ENCODE measurements around the gene LSM10. TPM values are rescaled to one million over a fixed set of nuclear protein-coding genes. Genes with fewer than 3 reads are reported as not detected.

Gene LSM10
- total RNA-seq, 1 donor from 2014 or later: 44.4 TPM

DNA sequence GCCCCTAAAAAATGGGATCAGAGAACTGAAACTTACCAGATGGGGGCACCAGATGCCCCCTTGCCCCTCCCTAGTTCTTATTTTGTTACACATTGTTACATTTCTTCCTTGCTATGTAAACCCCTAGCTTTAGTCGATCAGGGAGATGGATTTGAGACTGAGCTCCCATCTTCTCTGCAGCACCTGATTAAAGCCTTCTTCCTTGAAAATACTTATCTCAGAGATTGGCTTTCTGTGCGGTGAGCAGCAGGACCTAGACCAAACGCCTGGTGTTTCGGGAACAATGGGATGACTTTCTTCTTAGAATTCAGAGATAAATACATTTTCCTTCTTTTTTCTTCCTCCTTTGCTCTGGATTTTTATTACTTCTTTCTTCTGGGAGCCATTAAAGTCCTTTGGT lies 16.7 kb upstream of the LSM10 start:
- peaks cover 5% of the 10 kb centered on the region for H3K36me3 Mint-ChIP-seq (ENCODE audit: unreplicated experiment)
- no peak overlapping the region for H3K27ac Mint-ChIP-seq (ENCODE audit: unreplicated experiment)
- TF ChIP-seq, protein P1, sequence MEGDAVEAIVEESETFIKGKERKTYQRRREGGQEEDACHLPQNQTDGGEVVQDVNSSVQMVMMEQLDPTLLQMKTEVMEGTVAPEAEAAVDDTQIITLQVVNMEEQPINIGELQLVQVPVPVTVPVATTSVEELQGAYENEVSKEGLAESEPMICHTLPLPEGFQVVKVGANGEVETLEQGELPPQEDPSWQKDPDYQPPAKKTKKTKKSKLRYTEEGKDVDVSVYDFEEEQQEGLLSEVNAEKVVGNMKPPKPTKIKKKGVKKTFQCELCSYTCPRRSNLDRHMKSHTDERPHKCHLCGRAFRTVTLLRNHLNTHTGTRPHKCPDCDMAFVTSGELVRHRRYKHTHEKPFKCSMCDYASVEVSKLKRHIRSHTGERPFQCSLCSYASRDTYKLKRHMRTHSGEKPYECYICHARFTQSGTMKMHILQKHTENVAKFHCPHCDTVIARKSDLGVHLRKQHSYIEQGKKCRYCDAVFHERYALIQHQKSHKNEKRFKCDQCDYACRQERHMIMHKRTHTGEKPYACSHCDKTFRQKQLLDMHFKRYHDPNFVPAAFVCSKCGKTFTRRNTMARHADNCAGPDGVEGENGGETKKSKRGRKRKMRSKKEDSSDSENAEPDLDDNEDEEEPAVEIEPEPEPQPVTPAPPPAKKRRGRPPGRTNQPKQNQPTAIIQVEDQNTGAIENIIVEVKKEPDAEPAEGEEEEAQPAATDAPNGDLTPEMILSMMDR (IDR thresholded peaks at IDR 0.05; ENCODE audit: partially characterized antibody, unreplicated experiment): no peak
- no peaks in the 10 kb centered on the region for H3K4me1 Mint-ChIP-seq (ENCODE audit: low read depth, unreplicated experiment)
- H3K9me3 Mint-ChIP-seq (ENCODE audit: unreplicated experiment): peaks cover 4% of the 10 kb centered on the region
- H3K27me3 Mint-ChIP-seq (ENCODE audit: unreplicated experiment): peaks cover 3% of the 10 kb centered on the region
- no peak for DNase-seq
- H3K4me3 Mint-ChIP-seq (ENCODE audit: unreplicated experiment): no peak overlapping the region

DNA sequence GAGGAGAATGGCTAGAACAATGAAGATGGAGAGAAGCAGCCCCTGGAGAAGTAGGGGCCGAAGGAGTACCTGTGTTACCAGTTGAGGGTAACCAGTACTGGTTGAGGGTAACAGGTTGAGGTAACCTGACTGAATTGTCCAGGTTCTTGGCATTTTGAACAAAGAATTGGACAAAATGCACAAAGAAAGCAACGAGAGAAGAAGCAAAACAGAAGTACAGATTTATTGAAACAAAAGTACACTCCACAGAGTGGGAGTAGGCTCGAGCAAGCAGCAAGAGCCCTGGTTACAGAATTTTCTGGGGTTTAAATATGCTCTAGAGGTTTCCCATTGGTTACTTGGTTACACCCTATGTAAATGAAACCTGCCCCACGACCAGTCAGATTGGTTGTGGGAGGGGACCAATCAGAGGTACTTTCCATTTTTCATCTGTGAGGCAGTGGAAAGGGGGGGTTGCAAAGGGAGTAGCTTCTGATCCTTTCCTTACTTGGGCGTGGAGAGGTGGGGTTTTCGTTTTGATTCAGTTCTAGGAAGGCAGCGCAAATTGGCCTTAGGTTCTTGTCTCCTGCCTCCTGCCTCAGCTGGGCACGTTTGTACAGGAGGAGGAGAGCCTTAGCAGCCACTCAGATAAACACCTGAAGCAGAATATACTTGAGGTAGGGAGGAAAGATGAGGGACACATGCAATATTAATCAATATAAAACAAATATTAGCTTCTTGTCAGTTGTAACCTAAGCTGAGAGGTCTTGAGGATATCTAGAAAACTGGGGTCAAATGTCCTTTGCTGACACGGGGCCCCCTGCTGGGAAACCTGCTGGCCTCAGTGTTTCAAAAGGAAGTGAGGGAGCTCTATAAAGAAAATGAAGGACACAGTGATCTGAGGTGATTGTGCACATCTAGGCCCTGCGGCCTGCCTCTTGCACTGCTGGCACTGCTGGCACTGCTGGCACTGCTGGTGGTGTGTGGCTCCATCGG lies 14.3 kb upstream of the LSM10 start:
- no peak for DNase-seq
- H3K27ac Mint-ChIP-seq (ENCODE audit: unreplicated experiment): no peak overlapping the region
- peaks cover 5% of the 10 kb centered on the region for H3K36me3 Mint-ChIP-seq (ENCODE audit: unreplicated experiment)
- TF ChIP-seq, protein P1 (IDR thresholded peaks at IDR 0.05; ENCODE audit: partially characterized antibody, unreplicated experiment): no peak
- H3K9me3 Mint-ChIP-seq (ENCODE audit: unreplicated experiment): peaks cover 6% of the 10 kb centered on the region
- H3K4me3 Mint-ChIP-seq (ENCODE audit: unreplicated experiment): no peak overlapping the region
- H3K27me3 Mint-ChIP-seq (ENCODE audit: unreplicated experiment): peaks cover 3% of the 10 kb centered on the region
- no peaks in the 10 kb centered on the region for H3K4me1 Mint-ChIP-seq (ENCODE audit: low read depth, unreplicated experiment)

DNA sequence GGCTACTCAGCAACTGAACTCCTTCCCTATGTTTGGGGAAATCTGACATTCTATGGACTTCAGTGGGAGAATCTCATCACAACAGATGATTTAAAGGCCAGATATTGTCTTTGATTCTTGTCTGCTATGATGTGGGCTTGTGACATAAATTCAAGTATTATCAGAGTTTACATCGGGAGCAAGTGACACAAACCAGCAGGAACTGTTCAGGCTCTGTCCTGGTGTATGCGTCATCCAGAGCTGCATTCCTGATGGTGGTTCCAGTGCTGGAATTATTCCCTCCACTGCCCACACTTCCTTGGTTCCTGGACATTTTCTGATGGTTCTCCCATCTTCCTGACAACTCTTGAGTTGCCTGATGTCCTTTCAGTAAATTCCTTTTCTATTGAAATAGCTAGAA lies 10.8 kb upstream of the LSM10 start:
- peaks cover 3% of the 10 kb centered on the region for H3K27me3 Mint-ChIP-seq (ENCODE audit: unreplicated experiment)
- TF ChIP-seq, protein P1 (IDR thresholded peaks at IDR 0.05; ENCODE audit: partially characterized antibody, unreplicated experiment): no peak
- H3K36me3 Mint-ChIP-seq (ENCODE audit: unreplicated experiment): peaks cover 5% of the 10 kb centered on the region
- no peaks in the 10 kb centered on the region for H3K4me1 Mint-ChIP-seq (ENCODE audit: low read depth, unreplicated experiment)
- no peak overlapping the region for H3K27ac Mint-ChIP-seq (ENCODE audit: unreplicated experiment)
- H3K4me3 Mint-ChIP-seq (ENCODE audit: unreplicated experiment): no peak overlapping the region
- DNase-seq: no peak
- H3K9me3 Mint-ChIP-seq (ENCODE audit: unreplicated experiment): peaks cover 6% of the 10 kb centered on the region

DNA sequence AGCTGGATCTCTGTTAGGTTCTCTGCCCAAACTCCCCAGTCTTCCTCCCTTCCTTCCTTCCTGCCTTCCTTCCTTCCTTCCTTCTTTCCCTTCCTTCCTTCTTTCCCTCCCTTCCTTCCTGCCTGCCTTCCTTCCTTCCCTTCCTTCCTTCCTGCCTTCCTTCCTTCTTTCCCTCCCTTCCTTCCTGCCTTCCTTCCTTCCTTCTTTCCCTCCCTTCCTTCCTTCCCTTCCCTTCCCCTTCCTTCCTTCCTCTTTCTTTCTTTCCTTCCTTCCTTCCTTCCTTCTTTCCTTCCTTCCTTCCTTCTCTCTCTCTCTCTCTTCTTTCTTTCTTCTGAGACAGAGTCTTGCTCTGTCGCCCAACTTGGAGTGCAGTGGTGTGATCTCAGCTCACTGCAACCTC lies 8.7 kb upstream of the LSM10 start:
- Mint-ChIP-seq H3K27ac (ENCODE audit: unreplicated experiment) (no peak overlapping the region), H3K4me1 (ENCODE audit: low read depth, unreplicated experiment) (no peaks in the 10 kb centered on the region), H3K9me3 (ENCODE audit: unreplicated experiment) (peaks cover 4% of the 10 kb centered on the region), H3K36me3 (ENCODE audit: unreplicated experiment) (peaks cover 2% of the 10 kb centered on the region), H3K27me3 (ENCODE audit: unreplicated experiment) (peaks cover 3% of the 10 kb centered on the region), H3K4me3 (ENCODE audit: unreplicated experiment) (no peak overlapping the region)
- TF ChIP-seq, protein P1 (IDR thresholded peaks at IDR 0.05; ENCODE audit: partially characterized antibody, unreplicated experiment): no peak
- no peak for DNase-seq

DNA sequence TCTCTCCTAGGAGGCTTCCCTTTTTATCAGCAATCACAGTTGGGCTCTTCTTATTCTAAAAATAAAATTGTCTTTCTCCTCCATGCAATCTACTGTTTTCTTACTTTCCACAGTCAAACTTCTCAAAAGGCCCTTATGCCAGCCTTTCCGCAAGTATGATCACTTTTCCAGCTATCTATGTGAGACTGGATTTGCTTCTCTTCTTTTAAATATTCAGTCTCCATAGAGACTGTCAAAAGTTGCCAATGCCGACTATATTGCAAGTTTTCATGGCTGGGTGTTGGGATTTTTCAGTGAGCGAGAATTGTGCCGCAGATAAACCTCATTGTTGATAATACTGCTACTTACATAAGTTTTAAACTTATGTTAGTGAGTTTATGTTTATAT lies 4.8 kb upstream of the LSM10 start:
- no peak for DNase-seq
- TF ChIP-seq, protein P1 (IDR thresholded peaks at IDR 0.05; ENCODE audit: partially characterized antibody, unreplicated experiment): no peak
- Mint-ChIP-seq H3K4me3 (ENCODE audit: unreplicated experiment) (peak overlapping the region; percentile 47), H3K27ac (ENCODE audit: unreplicated experiment) (no peak overlapping the region), H3K27me3 (ENCODE audit: unreplicated experiment) (no peaks in the 10 kb centered on the region), H3K36me3 (ENCODE audit: unreplicated experiment) (no peaks in the 10 kb centered on the region), H3K4me1 (ENCODE audit: low read depth, unreplicated experiment) (no peaks in the 10 kb centered on the region), H3K9me3 (ENCODE audit: unreplicated experiment) (peaks cover 2% of the 10 kb centered on the region)
